Measurements from ENCODE around the gene USP11. TPM values are rescaled to one million over a fixed set of nuclear protein-coding genes. Genes with fewer than 3 reads are reported as not detected.

USP11 gene
- total and polyA plus RNA-seq, 2 donors (not counting 1 experiment from before 2014, with no cell fraction given): 63.4 to 136 TPM

DNA sequence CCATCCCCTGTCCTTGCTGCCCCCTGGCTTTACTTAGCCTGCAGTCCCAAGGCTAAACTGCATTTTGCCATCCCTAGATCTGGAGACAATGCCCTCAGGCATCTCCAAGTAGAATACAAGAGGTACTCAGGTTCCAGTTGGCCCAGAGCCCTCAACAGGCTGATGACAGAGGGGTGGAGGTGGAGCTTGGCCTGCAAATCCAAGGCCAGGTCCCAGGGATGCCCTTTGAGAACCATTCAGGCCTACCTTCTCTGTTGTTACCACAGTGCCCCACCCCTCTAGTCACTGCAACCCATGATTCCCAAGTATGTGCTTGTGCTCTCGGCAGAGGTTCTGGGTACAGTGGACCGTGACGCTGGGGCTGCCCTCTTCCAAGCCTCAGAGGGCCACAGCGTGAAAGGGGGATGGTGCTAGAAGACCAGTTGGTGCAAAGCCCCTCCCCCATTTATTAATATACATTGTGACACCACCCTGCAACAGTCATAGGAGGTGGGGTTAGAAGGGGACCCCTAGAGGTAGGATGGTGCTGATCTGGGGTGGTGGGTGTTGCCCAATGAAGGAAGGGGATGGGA lies 45.6 kb upstream of the USP11 start:
- no peak overlapping the region for H3K4me2 ChIP-seq (replicated peaks; ENCODE audit: low read depth, low read length, poor library complexity, severe bottlenecking)
- DNase-seq (no peak), ATAC-seq (ENCODE audit: low read depth) (no peak)
- Mint-ChIP-seq H3K4me1 (peaks cover 15% of the 10 kb centered on the region), H3K9me3 (ENCODE audit: insufficient read depth) (no peaks in the 10 kb centered on the region), H3K4me3 (no peak overlapping the region), H3K27me3 (no peaks in the 10 kb centered on the region), H3K27ac (peak overlapping the region; percentile 56)
- CTCF ChIA-PET: no interaction called here
- intact Hi-C loops (cut with micrococcal nuclease): no loop called here
- H2AFZ ChIP-seq (ENCODE audit: insufficient read depth, low read depth, low read length, poor library complexity, severe bottlenecking): no peak overlapping the region
- H3K4me1 ChIP-seq (ENCODE audit: control insufficient read depth in 2 of 2, insufficient read depth in 2 of 2, low read length in 2 of 2): peaks cover 4 to 15% of the 10 kb centered on the region in 2 donors
- POLR2A ChIA-PET: no interaction called here
- WGBS (ENCODE audit: insufficient coverage): no CpG with 5 or more reads among the region's 4 CpGs
- TF ChIP-seq, protein P1, sequence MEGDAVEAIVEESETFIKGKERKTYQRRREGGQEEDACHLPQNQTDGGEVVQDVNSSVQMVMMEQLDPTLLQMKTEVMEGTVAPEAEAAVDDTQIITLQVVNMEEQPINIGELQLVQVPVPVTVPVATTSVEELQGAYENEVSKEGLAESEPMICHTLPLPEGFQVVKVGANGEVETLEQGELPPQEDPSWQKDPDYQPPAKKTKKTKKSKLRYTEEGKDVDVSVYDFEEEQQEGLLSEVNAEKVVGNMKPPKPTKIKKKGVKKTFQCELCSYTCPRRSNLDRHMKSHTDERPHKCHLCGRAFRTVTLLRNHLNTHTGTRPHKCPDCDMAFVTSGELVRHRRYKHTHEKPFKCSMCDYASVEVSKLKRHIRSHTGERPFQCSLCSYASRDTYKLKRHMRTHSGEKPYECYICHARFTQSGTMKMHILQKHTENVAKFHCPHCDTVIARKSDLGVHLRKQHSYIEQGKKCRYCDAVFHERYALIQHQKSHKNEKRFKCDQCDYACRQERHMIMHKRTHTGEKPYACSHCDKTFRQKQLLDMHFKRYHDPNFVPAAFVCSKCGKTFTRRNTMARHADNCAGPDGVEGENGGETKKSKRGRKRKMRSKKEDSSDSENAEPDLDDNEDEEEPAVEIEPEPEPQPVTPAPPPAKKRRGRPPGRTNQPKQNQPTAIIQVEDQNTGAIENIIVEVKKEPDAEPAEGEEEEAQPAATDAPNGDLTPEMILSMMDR (IDR thresholded peaks at IDR 0.05): no peak
- no peak for TF ChIP-seq EZH2 (IDR thresholded peaks at IDR 0.05; ENCODE audit: borderline replicate concordance, insufficient read depth, low read depth, low read length, poor library complexity, severe bottlenecking)
- no peaks in the 10 kb centered on the region for H3K27me3 ChIP-seq (replicated peaks in 1 of 4; ENCODE audit: control extremely low read depth in 1 of 4, control insufficient read depth in 3 of 4, insufficient read depth in 4 of 4, low read length in 3 of 4)
- H3K9ac ChIP-seq (ENCODE audit: low read length): no peak overlapping the region
- H3K36me3 ChIP-seq (replicated peaks in 1 of 2; ENCODE audit: control extremely low read depth in 1 of 2, control insufficient read depth in 1 of 2, extremely low read depth in 1 of 2, insufficient read depth in 2 of 2, low read length in 1 of 2): peaks cover 0 to 14% of the 10 kb centered on the region in 2 experiments
- no peaks in the 10 kb centered on the region for H3K79me2 ChIP-seq (ENCODE audit: control insufficient read depth, insufficient read depth, low read length)
- no peaks in the 10 kb centered on the region for H4K20me1 ChIP-seq (ENCODE audit: control insufficient read depth, insufficient read depth, low read length, poor library complexity, severe bottlenecking)
- H3K9me3 ChIP-seq (ENCODE audit: control extremely low read depth in 1 of 3, control insufficient read depth in 2 of 3, insufficient read depth in 1 of 3, low read length in 2 of 3): no peaks in the 10 kb centered on the region
- H3K27ac ChIP-seq (ENCODE audit: low read length in 2 of 2): no peak overlapping the region
- no peak overlapping the region for H3K4me3 ChIP-seq (ENCODE audit: control extremely low read depth in 1 of 5, extremely low read depth in 1 of 5, insufficient read depth in 1 of 5, low read depth in 2 of 5, low read length in 4 of 5)

DNA sequence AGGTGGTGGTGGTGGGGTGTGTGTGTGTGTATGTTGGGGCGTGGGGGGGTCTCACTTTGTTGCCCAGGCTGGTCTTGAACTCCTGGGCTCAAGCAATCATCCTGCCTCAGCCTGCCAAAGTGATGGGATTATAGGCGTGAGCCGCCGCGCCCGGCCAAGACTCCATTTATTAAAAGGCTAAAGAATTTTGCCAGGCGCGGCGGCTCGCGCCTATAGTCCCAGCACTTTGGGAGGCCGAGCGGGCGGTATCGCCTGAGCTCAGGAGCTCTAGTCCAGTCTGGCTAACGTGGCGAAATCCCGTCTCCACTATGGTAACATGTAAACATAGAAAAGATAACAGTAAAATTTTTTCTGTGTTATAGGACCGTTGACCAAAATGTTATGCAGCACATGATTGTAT lies 42.9 kb upstream of the USP11 start:
- Mint-ChIP-seq H3K4me1 (peaks cover 35% of the 10 kb centered on the region), H3K4me3 (no peak overlapping the region), H3K9me3 (ENCODE audit: insufficient read depth) (no peaks in the 10 kb centered on the region), H3K27me3 (no peaks in the 10 kb centered on the region), H3K27ac (no peak overlapping the region)
- Histone ChIP-seq H3K9ac (ENCODE audit: low read length) (no peak overlapping the region), H3K36me3 (replicated peaks in 1 of 2; ENCODE audit: control extremely low read depth in 1 of 2, control insufficient read depth in 1 of 2, extremely low read depth in 1 of 2, insufficient read depth in 2 of 2, low read length in 1 of 2) (peaks cover 0 to 7% of the 10 kb centered on the region in 2 experiments), H3K4me1 (ENCODE audit: control insufficient read depth in 2 of 2, insufficient read depth in 2 of 2, low read length in 2 of 2) (peaks cover 18 to 33% of the 10 kb centered on the region in 2 donors), H3K79me2 (ENCODE audit: control insufficient read depth, insufficient read depth, low read length) (peaks cover 17% of the 10 kb centered on the region), H4K20me1 (ENCODE audit: control insufficient read depth, insufficient read depth, low read length, poor library complexity, severe bottlenecking) (no peaks in the 10 kb centered on the region), H3K27me3 (replicated peaks in 1 of 4; ENCODE audit: control extremely low read depth in 1 of 4, control insufficient read depth in 3 of 4, insufficient read depth in 4 of 4, low read length in 3 of 4) (no peaks in the 10 kb centered on the region), H3K9me3 (ENCODE audit: control extremely low read depth in 1 of 3, control insufficient read depth in 2 of 3, insufficient read depth in 1 of 3, low read length in 2 of 3) (no peaks in the 10 kb centered on the region), H3K4me3 (ENCODE audit: control extremely low read depth in 1 of 5, extremely low read depth in 1 of 5, insufficient read depth in 1 of 5, low read depth in 2 of 5, low read length in 4 of 5) (no peak overlapping the region), H2AFZ (ENCODE audit: insufficient read depth, low read depth, low read length, poor library complexity, severe bottlenecking) (no peak overlapping the region), H3K27ac (ENCODE audit: low read length in 2 of 2) (no peak overlapping the region), H3K4me2 (replicated peaks; ENCODE audit: low read depth, low read length, poor library complexity, severe bottlenecking) (no peak overlapping the region)
- WGBS (ENCODE audit: insufficient coverage): no CpG with 5 or more reads among the region's 19 CpGs
- ChIA-PET CTCF (interaction anchor here (3.8 kb wide), 1 partner anchor 333 kb away, joined by 23 read pairs; no protein-coding TSS in a partner anchor), POLR2A (interaction anchor here (1.5 kb wide), 1 partner anchor 45 kb away, joined by 7 read pairs; the partner anchor contains the start of genes NDUFB11 and RBM10)
- DNase-seq: no peak
- intact Hi-C loops (cut with micrococcal nuclease): loop anchor here (5.0 kb wide), 2 partner anchors 122 to 462 kb away; partner anchors contain the start of gene ELK1
- no peak for ATAC-seq (ENCODE audit: low read depth)
- no peak for TF ChIP-seq EZH2 (IDR thresholded peaks at IDR 0.05; ENCODE audit: borderline replicate concordance, insufficient read depth, low read depth, low read length, poor library complexity, severe bottlenecking)
- TF ChIP-seq, protein P1 (IDR thresholded peaks at IDR 0.05): no peak

All from B cell (primary cell).